Caco-2 (cell line): ENCODE measurements around the gene CD3G. TPM values are rescaled to one million over a fixed set of nuclear protein-coding genes. Genes with fewer than 3 reads are reported as not detected.

ENCODE experiments used
- BruUV-seq: library from RNA; stranded (reverse); fragments of 400-500 nt; replicated peaks from 2 replicates; lab custom pipeline; 2021; lab: Mats Ljungman, UMichigan
- CTCF ChIA-PET: fragments of 300-600 bp; sonication (Branson Sonifier 250); formaldehyde crosslinking; loops from one replicate; lab custom pipeline; 2022; ENCODE audit warnings: antibody characterized with exemption; lab: Charles Lee
- POLR2A ChIA-PET: fragments of 300-600 bp; sonication (Branson Sonifier 250); formaldehyde crosslinking; loops from one replicate; lab custom pipeline; 2022; ENCODE audit warnings: antibody characterized with exemption; lab: Charles Lee
- DNase-seq, 2 experiments: peaks; one replicate each; pipeline versions ENCODE4 v3.0.0 to v3.0.0-alpha.2; 2020 to 2022
- H3K27me3 ChIP-seq: replicated peaks from 2 replicates; pipeline ENCODE4 v1.6.0; 2011; ENCODE audit warnings: low read length; ENCODE audit not compliant: control insufficient read depth, insufficient read depth
- H3K36me3 ChIP-seq: 2 replicates; pipeline ENCODE4 v1.5.1; 2011; ENCODE audit warnings: low read length; ENCODE audit not compliant: control insufficient read depth, insufficient read depth
- H3K4me1 ChIP-seq: fragments of 250-450 bp; sonication (Bioruptor Pico); 2 replicates; pipeline ENCODE4 v1.5.1; 2020; ENCODE audit warnings: mild to moderate bottlenecking
- H3K4me3 ChIP-seq: 2 replicates; pipeline ENCODE4 v1.5.1; 2011; ENCODE audit warnings: low read depth, mild to moderate bottlenecking, control low read depth, low read length
- H3K9me3 ChIP-seq: fragments of 250-450 bp; sonication (Bioruptor Pico); 2 replicates; pipeline ENCODE4 v1.5.1; 2020; ENCODE audit warnings: mild to moderate bottlenecking, moderate library complexity
- H3K27ac Mint-ChIP-seq: one replicate; pipeline ENCODE4 v1.8.0; 2022; ENCODE audit warnings: mixed read lengths; ENCODE audit not compliant: unreplicated experiment
- H3K27me3 Mint-ChIP-seq: one replicate; pipeline ENCODE4 v1.8.0; 2022; ENCODE audit warnings: mixed read lengths; ENCODE audit not compliant: insufficient read depth, unreplicated experiment
- H3K36me3 Mint-ChIP-seq: one replicate; pipeline ENCODE4 v1.8.0; 2022; ENCODE audit warnings: mild to moderate bottlenecking, mixed read lengths; ENCODE audit not compliant: insufficient read depth, unreplicated experiment
- H3K4me1 Mint-ChIP-seq: one replicate; pipeline ENCODE4 v1.8.0; 2022; ENCODE audit warnings: low read depth, mixed read lengths; ENCODE audit not compliant: unreplicated experiment
- H3K4me3 Mint-ChIP-seq: one replicate; pipeline ENCODE4 v1.8.0; 2022; ENCODE audit warnings: mild to moderate bottlenecking, moderate library complexity, mixed read lengths; ENCODE audit not compliant: unreplicated experiment
- H3K9me3 Mint-ChIP-seq: one replicate; pipeline ENCODE4 v1.8.0; 2022; ENCODE audit warnings: mixed read lengths; ENCODE audit not compliant: unreplicated experiment
- CTCF ChIP-seq, 2 experiments: fragments of 200-600 bp in 1 of 2; IDR thresholded peaks; 1 replicate in 1 of 2; 2 replicates in 1 of 2; pipeline versions ENCODE4 v1.5.1 to v1.8.0; 2011 to 2022; ENCODE audit warnings: antibody characterized with exemption in 1 of 2, control low read depth in 1 of 2, inconsistent platforms in 1 of 2, low read depth in 1 of 2, low read length in 1 of 2, mild to moderate bottlenecking in 1 of 2, moderate library complexity in 1 of 2; ENCODE audit not compliant: insufficient read depth in 1 of 2, severe bottlenecking in 1 of 2, unreplicated experiment in 1 of 2
- intact Hi-C: fragments of 100-400 bp; cut with micrococcal nuclease; formaldehyde crosslinking; loops from one replicate; pipeline ENCODE4 v1.10.0; 2022; ENCODE audit not compliant: unreplicated experiment
- total RNA-seq: library from RNA; stranded (reverse); gene quantifications from 2 replicates; pipeline ENCODE4 v1.2.3, GENCODE V29; 2022

CD3G gene
- total RNA-seq, 1 experiment from 2014 or later, result 0.32 TPM

- H3K27me3 Mint-ChIP-seq, result no peaks in the 10 kb centered on the region
- no peak for TF ChIP-seq CTCF (IDR thresholded peaks at IDR 0.05; ENCODE audit: insufficient read depth in 1 of 2, low read depth in 1 of 2, low read length in 1 of 2, severe bottlenecking in 1 of 2, unreplicated experiment in 1 of 2)
- intact Hi-C loops, result no loop called here
- CTCF ChIA-PET, result no interaction called here
- Histone ChIP-seq H3K9me3 (no peaks in the 10 kb centered on the region), H3K36me3 (no peaks in the 10 kb centered on the region), H3K4me1 (peaks cover 42% of the 10 kb centered on the region), H3K4me3 (no peak overlapping the region), H3K27me3 (no peaks in the 10 kb centered on the region)
- no TSS peak for BruUV-seq
- H3K27ac Mint-ChIP-seq, result no peak overlapping the region
- no peak overlapping the region for H3K4me3 Mint-ChIP-seq
- POLR2A ChIA-PET, result no interaction called here
- H3K36me3 Mint-ChIP-seq, result peaks cover 8% of the 10 kb centered on the region
- peaks cover 31% of the 10 kb centered on the region for H3K4me1 Mint-ChIP-seq
- H3K9me3 Mint-ChIP-seq, result no peaks in the 10 kb centered on the region
- no peak for DNase-seq
Measured at GRCh38 chr11:118310271-118310670, 33.9 kb upstream of the CD3G start.

- TF ChIP-seq CTCF (IDR thresholded peaks at IDR 0.05; ENCODE audit: insufficient read depth in 1 of 2, low read depth in 1 of 2, low read length in 1 of 2, severe bottlenecking in 1 of 2, unreplicated experiment in 1 of 2), result no peak
- intact Hi-C loops, result no loop called here
- H3K27ac Mint-ChIP-seq, result no peak overlapping the region
- BruUV-seq, result no TSS peak
- DNase-seq, result no peak
- no peak overlapping the region for H3K4me3 ChIP-seq
- H3K36me3 ChIP-seq, result no peaks in the 10 kb centered on the region
- H3K36me3 Mint-ChIP-seq, result peaks cover 12% of the 10 kb centered on the region
- peaks cover 46% of the 10 kb centered on the region for H3K4me1 ChIP-seq
- no peaks in the 10 kb centered on the region for H3K9me3 ChIP-seq
- H3K9me3 Mint-ChIP-seq, result no peaks in the 10 kb centered on the region
- no peak overlapping the region for H3K4me3 Mint-ChIP-seq
- CTCF ChIA-PET, result interaction anchor here (1.0 to 1.5 kb wide), 5 partner anchors 10 to 112 kb away, joined by 3 to 8 read pairs (median 4); no protein-coding TSS in a partner anchor
- POLR2A ChIA-PET, result no interaction called here
- no peaks in the 10 kb centered on the region for H3K27me3 ChIP-seq
- peaks cover 38% of the 10 kb centered on the region for H3K4me1 Mint-ChIP-seq
- H3K27me3 Mint-ChIP-seq, result no peaks in the 10 kb centered on the region
Measured at GRCh38 chr11:118310781-118311485, 33.2 kb upstream of the CD3G start.

- H3K36me3 Mint-ChIP-seq, result peaks cover 12% of the 10 kb centered on the region
- DNase-seq, result no peak
- BruUV-seq, result no TSS peak
- no peak overlapping the region for H3K27ac Mint-ChIP-seq
- no peaks in the 10 kb centered on the region for H3K36me3 ChIP-seq
- H3K27me3 ChIP-seq, result no peaks in the 10 kb centered on the region
- H3K9me3 ChIP-seq, result no peaks in the 10 kb centered on the region
- H3K4me3 Mint-ChIP-seq, result no peak overlapping the region
- no peak overlapping the region for H3K4me3 ChIP-seq
- peaks cover 51% of the 10 kb centered on the region for H3K4me1 ChIP-seq
- no peaks in the 10 kb centered on the region for H3K9me3 Mint-ChIP-seq
- no peaks in the 10 kb centered on the region for H3K27me3 Mint-ChIP-seq
- CTCF ChIA-PET, result interaction anchor here (1.0 to 1.5 kb wide), 5 partner anchors 11 to 113 kb away, joined by 3 to 8 read pairs (median 4); no protein-coding TSS in a partner anchor
- intact Hi-C loops, result no loop called here
- H3K4me1 Mint-ChIP-seq, result peaks cover 44% of the 10 kb centered on the region
- POLR2A ChIA-PET, result interaction anchor here (0.8 kb wide), 2 partner anchors 10 to 59 kb away, joined by 3 to 4 read pairs; partner anchors contain the start of gene MPZL3
- TF ChIP-seq CTCF (IDR thresholded peaks at IDR 0.05; ENCODE audit: insufficient read depth in 1 of 2, low read depth in 1 of 2, low read length in 1 of 2, severe bottlenecking in 1 of 2, unreplicated experiment in 1 of 2), result no peak
Measured at GRCh38 chr11:118311518-118311917, 32.6 kb upstream of the CD3G start.
